H9 (cell line): ENCODE measurements around the gene MAPK11. TPM values are rescaled to one million over a fixed set of nuclear protein-coding genes. Genes with fewer than 3 reads are reported as not detected.
A peak's percentile ranks its signal among the peaks of the same experiment; 100 is the strongest.

Source experiments
- DNase-seq: peaks from one replicate; pipeline ENCODE4 v3.0.0-alpha.2; 2017
- H2AFZ ChIP-seq: one replicate; pipeline ENCODE4 v1.6.1; 2013; ENCODE audit warnings: mild to moderate bottlenecking, low read length, control low read depth, moderate library complexity
- H2AK5ac ChIP-seq: 2 replicates; pipeline ENCODE4 v1.6.1; 2013; ENCODE audit warnings: low read length, control low read depth, mixed read lengths; ENCODE audit not compliant: insufficient read length
- H2BK120ac ChIP-seq: one replicate; pipeline ENCODE4 v1.6.1; 2013; ENCODE audit warnings: low read depth, mild to moderate bottlenecking, low read length, control low read depth, inconsistent platforms; ENCODE audit not compliant: poor library complexity, severe bottlenecking
- H2BK12ac ChIP-seq: 2 replicates; pipeline ENCODE4 v1.6.1; 2013; ENCODE audit warnings: low read length, control low read depth, mixed read lengths, low read depth; ENCODE audit not compliant: insufficient read length
- H2BK15ac ChIP-seq: 2 replicates; pipeline ENCODE4 v1.6.1; 2013; ENCODE audit warnings: low read depth, low read length, control low read depth
- H2BK20ac ChIP-seq: one replicate; pipeline ENCODE4 v1.6.1; 2013; ENCODE audit warnings: low read depth, mild to moderate bottlenecking, low read length, control low read depth, inconsistent platforms; ENCODE audit not compliant: poor library complexity, severe bottlenecking
- H2BK5ac ChIP-seq: 2 replicates; pipeline ENCODE4 v1.6.1; 2013; ENCODE audit warnings: low read length, control low read depth, mixed read lengths; ENCODE audit not compliant: insufficient read length
- H3K14ac ChIP-seq: 2 replicates; pipeline ENCODE4 v1.6.1; 2013; ENCODE audit warnings: low read length, control low read depth; ENCODE audit not compliant: insufficient read depth
- H3K18ac ChIP-seq: 2 replicates; pipeline ENCODE4 v1.6.1; 2013; ENCODE audit warnings: low read depth, mild to moderate bottlenecking, mixed read lengths, low read length, control low read depth; ENCODE audit not compliant: insufficient read length
- H3K23ac ChIP-seq: 2 replicates; pipeline ENCODE4 v1.6.1; 2013; ENCODE audit warnings: low read length, control low read depth, mixed read lengths, low read depth; ENCODE audit not compliant: insufficient read length
- H3K23me2 ChIP-seq: 2 replicates; pipeline ENCODE4 v1.6.1; 2013; ENCODE audit warnings: low read depth, mild to moderate bottlenecking, mixed read lengths, low read length, control low read depth; ENCODE audit not compliant: insufficient read length, poor library complexity, severe bottlenecking
- H3K27ac ChIP-seq: 2 replicates; pipeline ENCODE4 v1.5.1; 2013; ENCODE audit warnings: low read length, control low read depth, mixed read lengths, low read depth; ENCODE audit not compliant: insufficient read length
- H3K27me3 ChIP-seq: 2 replicates; pipeline ENCODE4 v1.6.1; 2013; ENCODE audit warnings: low read length, control low read depth, inconsistent platforms; ENCODE audit not compliant: insufficient read depth
- H3K4ac ChIP-seq: 2 replicates; pipeline ENCODE4 v1.6.1; 2013; ENCODE audit warnings: low read depth, mild to moderate bottlenecking, control low read depth, inconsistent platforms, low read length, moderate library complexity
- H3K4me1 ChIP-seq: 2 replicates; pipeline ENCODE4 v1.6.1; 2013; ENCODE audit warnings: low read length, control low read depth, inconsistent platforms; ENCODE audit not compliant: insufficient read depth
- H3K4me2 ChIP-seq: 2 replicates; pipeline ENCODE4 v1.6.1; 2013; ENCODE audit warnings: low read length, control low read depth, mixed read lengths; ENCODE audit not compliant: insufficient read length, insufficient read depth
- H3K56ac ChIP-seq: 2 replicates; pipeline ENCODE4 v1.6.1; 2013; ENCODE audit warnings: low read depth, mild to moderate bottlenecking, mixed read lengths, low read length, control low read depth; ENCODE audit not compliant: insufficient read length
- H3K79me1 ChIP-seq: 2 replicates; pipeline ENCODE4 v1.6.1; 2013; ENCODE audit warnings: low read depth, mild to moderate bottlenecking, moderate library complexity, low read length, control low read depth, inconsistent platforms; ENCODE audit not compliant: insufficient read depth, poor library complexity, severe bottlenecking
- H3K79me2 ChIP-seq: 2 replicates; pipeline ENCODE4 v1.6.1; 2013; ENCODE audit warnings: low read length, control low read depth, inconsistent platforms; ENCODE audit not compliant: insufficient read depth
- H3K9ac ChIP-seq: 2 replicates; pipeline ENCODE4 v1.6.1; 2013; ENCODE audit warnings: low read length, control low read depth, mixed read lengths; ENCODE audit not compliant: insufficient read length; ENCODE audit errors: extremely low read depth
- H3K9me3 ChIP-seq: one replicate; pipeline ENCODE4 v1.6.1; 2013; ENCODE audit warnings: low read depth, low read length, inconsistent platforms; ENCODE audit not compliant: control insufficient read depth
- H3T11ph ChIP-seq: one replicate; pipeline ENCODE4 v1.6.1; 2013; ENCODE audit warnings: mild to moderate bottlenecking, low read length, control low read depth, inconsistent platforms
- H4K20me1 ChIP-seq: one replicate; pipeline ENCODE4 v1.6.1; 2013; ENCODE audit not compliant: control insufficient read depth, insufficient read length, insufficient read depth
- H4K5ac ChIP-seq: 2 replicates; pipeline ENCODE4 v1.6.1; 2013; ENCODE audit warnings: low read depth, mild to moderate bottlenecking, mixed read lengths, low read length, control low read depth; ENCODE audit not compliant: insufficient read length
- H4K8ac ChIP-seq: replicated peaks from 2 replicates; pipeline ENCODE4 v1.6.1; 2013; ENCODE audit warnings: low read length, control low read depth, mixed read lengths, low read depth; ENCODE audit not compliant: insufficient read length
- H4K91ac ChIP-seq: 2 replicates; pipeline ENCODE4 v1.6.1; 2013; ENCODE audit warnings: low read depth, mild to moderate bottlenecking, moderate library complexity, mixed read lengths, low read length, control low read depth; ENCODE audit not compliant: insufficient read length
- H3K27ac Mint-ChIP-seq, 3 experiments: 2 replicates in 2 of 3; 3 replicates in 1 of 3; pipeline ENCODE4 v1.8.0; 2020 to 2021; ENCODE audit warnings: mixed read lengths in 3 of 3, mild to moderate bottlenecking in 1 of 3, moderate library complexity in 1 of 3
- H3K27me3 Mint-ChIP-seq: 2 replicates; pipeline ENCODE4 v1.8.0; 2021; ENCODE audit warnings: low read depth, mild to moderate bottlenecking, moderate library complexity, mixed read lengths
- H3K36me3 Mint-ChIP-seq, 3 experiments: 2 replicates in 2 of 3; 3 replicates in 1 of 3; pipeline ENCODE4 v1.8.0; 2020 to 2021; ENCODE audit warnings: low read depth in 3 of 3, mixed read lengths in 3 of 3; ENCODE audit not compliant: insufficient read depth in 1 of 3
- H3K4me1 Mint-ChIP-seq, 2 experiments: 2 replicates each; pipeline ENCODE4 v1.8.0; 2020; ENCODE audit warnings: mixed read lengths in 2 of 2
- H3K4me3 Mint-ChIP-seq, 2 experiments: 2 replicates in 1 of 2; 3 replicates in 1 of 2; pipeline ENCODE4 v1.8.0; 2020 to 2021; ENCODE audit warnings: mild to moderate bottlenecking in 2 of 2, mixed read lengths in 2 of 2, moderate library complexity in 1 of 2
- H3K9me3 Mint-ChIP-seq, 2 experiments: 2 replicates in 1 of 2; 3 replicates in 1 of 2; pipeline ENCODE4 v1.8.0; 2020; ENCODE audit warnings: mild to moderate bottlenecking in 2 of 2, mixed read lengths in 2 of 2, moderate library complexity in 1 of 2
- WGBS: extraction: QIAGEN DNeasy Blood & Tissue Kit; methylation state at CpG from one replicate; pipeline ENCODE4 v1.1.7; 2013; ENCODE audit warnings: missing lambda C conversion rate, low lambda C conversion rate, mixed read lengths; ENCODE audit not compliant: insufficient read length; ENCODE audit errors: extremely low coverage; 5-methylcytosine and 5-hydroxymethylcytosine counted together
- total RNA-seq: library from RNA; stranded (reverse); gene quantifications from 2 replicates; pipeline ENCODE4 v1.2.1, GENCODE V29; 2021
- TF ChIP-seq, protein P1 (sequence below): fragments of 200-600 bp; sonication (generic); conservative IDR thresholded peaks from 3 replicates; pipeline ENCODE4 v1.8.0; 2021; ENCODE audit warnings: antibody characterized with exemption, mild to moderate bottlenecking

Gene MAPK11
- total RNA-seq, 1 experiment from 2014 or later = 1.5 TPM

DNA sequence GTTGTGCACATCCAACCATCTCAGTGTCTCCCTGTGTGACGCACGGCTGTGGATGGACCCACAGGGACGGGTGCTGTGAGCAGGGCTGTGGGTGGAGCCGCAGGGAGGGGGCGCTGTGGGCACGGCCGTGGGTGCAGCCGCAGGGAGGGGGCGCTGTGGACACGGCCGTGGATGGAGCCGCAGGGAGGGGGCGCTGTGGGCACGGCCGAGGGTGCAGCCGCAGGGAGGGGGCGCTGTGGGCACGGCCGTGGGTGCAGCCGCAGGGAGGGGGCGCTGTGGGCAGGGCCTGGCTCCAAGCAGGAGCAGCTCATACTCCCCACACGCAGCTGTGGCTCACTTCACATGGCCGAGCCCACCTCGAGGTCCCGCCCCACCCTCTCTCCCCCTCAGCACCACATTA is 6.0 kb upstream of the MAPK11 start:
- Histone ChIP-seq H3K9ac (no peak overlapping the region), H2AFZ (no peak overlapping the region), H3K27me3 (no peaks in the 10 kb centered on the region; the same call in 1 of the 2 replicates), H2BK12ac (no peak overlapping the region), H3K23me2 (peaks cover 2% of the 10 kb centered on the region), H2BK20ac (no peak overlapping the region), H4K8ac (no peak overlapping the region), H2BK5ac (no peak overlapping the region), H3K79me1 (no peaks in the 10 kb centered on the region), H3K4ac (no peak overlapping the region), H3K4me1 (no peaks in the 10 kb centered on the region), H4K5ac (no peak overlapping the region), H3K56ac (no peak overlapping the region), H4K91ac (no peak overlapping the region), H4K20me1 (no peaks in the 10 kb centered on the region), H3K27ac (no peak overlapping the region), H3K14ac (no peak overlapping the region; the same call in 1 of the 2 replicates), H3K23ac (no peak overlapping the region), H2AK5ac (no peak overlapping the region), H3K79me2 (no peaks in the 10 kb centered on the region), H3K9me3 (no peaks in the 10 kb centered on the region), H2BK15ac (no peak overlapping the region), H2BK120ac (no peak overlapping the region), H3K18ac (no peak overlapping the region), H3K4me2 (no peak overlapping the region), H3T11ph (no peak overlapping the region)
- no peak overlapping the region for H3K4me3 Mint-ChIP-seq
- TF ChIP-seq, protein P1, sequence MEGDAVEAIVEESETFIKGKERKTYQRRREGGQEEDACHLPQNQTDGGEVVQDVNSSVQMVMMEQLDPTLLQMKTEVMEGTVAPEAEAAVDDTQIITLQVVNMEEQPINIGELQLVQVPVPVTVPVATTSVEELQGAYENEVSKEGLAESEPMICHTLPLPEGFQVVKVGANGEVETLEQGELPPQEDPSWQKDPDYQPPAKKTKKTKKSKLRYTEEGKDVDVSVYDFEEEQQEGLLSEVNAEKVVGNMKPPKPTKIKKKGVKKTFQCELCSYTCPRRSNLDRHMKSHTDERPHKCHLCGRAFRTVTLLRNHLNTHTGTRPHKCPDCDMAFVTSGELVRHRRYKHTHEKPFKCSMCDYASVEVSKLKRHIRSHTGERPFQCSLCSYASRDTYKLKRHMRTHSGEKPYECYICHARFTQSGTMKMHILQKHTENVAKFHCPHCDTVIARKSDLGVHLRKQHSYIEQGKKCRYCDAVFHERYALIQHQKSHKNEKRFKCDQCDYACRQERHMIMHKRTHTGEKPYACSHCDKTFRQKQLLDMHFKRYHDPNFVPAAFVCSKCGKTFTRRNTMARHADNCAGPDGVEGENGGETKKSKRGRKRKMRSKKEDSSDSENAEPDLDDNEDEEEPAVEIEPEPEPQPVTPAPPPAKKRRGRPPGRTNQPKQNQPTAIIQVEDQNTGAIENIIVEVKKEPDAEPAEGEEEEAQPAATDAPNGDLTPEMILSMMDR = peak; percentile 67
- H3K36me3 Mint-ChIP-seq = peaks cover 37 to 62% (median 56%) of the 10 kb centered on the region in 3 experiments
- peak; percentile 54 for DNase-seq
- peaks cover 8 to 13% of the 10 kb centered on the region in 2 experiments for H3K9me3 Mint-ChIP-seq
- no peak overlapping the region for H3K27ac Mint-ChIP-seq
- WGBS = no CpG with 5 or more reads among the region's 25 CpGs
- peaks cover 12% of the 10 kb centered on the region for H3K27me3 Mint-ChIP-seq
- H3K4me1 Mint-ChIP-seq = peaks cover 2 to 7% of the 10 kb centered on the region in 2 experiments; a peak in 1 of 4 replicates
